PFSK-1 (cell line): ENCODE measurements around the gene ZAP70.

Source experiments
- FOXP2 ChIP-seq: optimal IDR thresholded peaks from 2 replicates; pipeline ENCODE3; 2011; ENCODE audit warnings: borderline replicate concordance, control low read depth, inconsistent platforms; ENCODE audit not compliant: insufficient read depth; ENCODE audit errors: extremely low read length, extremely low read depth
- POLR2AphosphoS5 ChIP-seq: IDR thresholded peaks from 2 replicates; pipeline ENCODE4 v1.6.1; 2012; ENCODE audit warnings: low read depth, mild to moderate bottlenecking, control low read depth, low read length, moderate library complexity
- SIN3A ChIP-seq: IDR thresholded peaks from 2 replicates; pipeline ENCODE4 v1.6.1; 2012; ENCODE audit warnings: mild to moderate bottlenecking, low read length, moderate library complexity, borderline replicate concordance; ENCODE audit not compliant: insufficient read depth
- TAF1 ChIP-seq: IDR thresholded peaks from 2 replicates; pipeline ENCODE4 v1.6.1; 2012; ENCODE audit warnings: low read length, control low read depth, borderline replicate concordance; ENCODE audit not compliant: insufficient read depth
- TF ChIP-seq, protein P1 (sequence below), 2 experiments: IDR thresholded peaks; 2 replicates each; pipeline versions ENCODE4 v1.6.1 to v1.8.0; 2011 to 2012; ENCODE audit warnings: low read depth in 2 of 2, low read length in 2 of 2, control low read depth in 1 of 2, inconsistent platforms in 1 of 2, mild to moderate bottlenecking in 1 of 2, moderate library complexity in 1 of 2; ENCODE audit not compliant: insufficient read depth in 1 of 2

ZAP70 gene

GRCh38 chr2:97764559-97765263 is 51.3 kb downstream of the ZAP70 start:
- TF ChIP-seq SIN3A (no peak), POLR2AphosphoS5 (no peak), FOXP2 (no peak), TAF1 (no peak)
- TF ChIP-seq, protein P1, sequence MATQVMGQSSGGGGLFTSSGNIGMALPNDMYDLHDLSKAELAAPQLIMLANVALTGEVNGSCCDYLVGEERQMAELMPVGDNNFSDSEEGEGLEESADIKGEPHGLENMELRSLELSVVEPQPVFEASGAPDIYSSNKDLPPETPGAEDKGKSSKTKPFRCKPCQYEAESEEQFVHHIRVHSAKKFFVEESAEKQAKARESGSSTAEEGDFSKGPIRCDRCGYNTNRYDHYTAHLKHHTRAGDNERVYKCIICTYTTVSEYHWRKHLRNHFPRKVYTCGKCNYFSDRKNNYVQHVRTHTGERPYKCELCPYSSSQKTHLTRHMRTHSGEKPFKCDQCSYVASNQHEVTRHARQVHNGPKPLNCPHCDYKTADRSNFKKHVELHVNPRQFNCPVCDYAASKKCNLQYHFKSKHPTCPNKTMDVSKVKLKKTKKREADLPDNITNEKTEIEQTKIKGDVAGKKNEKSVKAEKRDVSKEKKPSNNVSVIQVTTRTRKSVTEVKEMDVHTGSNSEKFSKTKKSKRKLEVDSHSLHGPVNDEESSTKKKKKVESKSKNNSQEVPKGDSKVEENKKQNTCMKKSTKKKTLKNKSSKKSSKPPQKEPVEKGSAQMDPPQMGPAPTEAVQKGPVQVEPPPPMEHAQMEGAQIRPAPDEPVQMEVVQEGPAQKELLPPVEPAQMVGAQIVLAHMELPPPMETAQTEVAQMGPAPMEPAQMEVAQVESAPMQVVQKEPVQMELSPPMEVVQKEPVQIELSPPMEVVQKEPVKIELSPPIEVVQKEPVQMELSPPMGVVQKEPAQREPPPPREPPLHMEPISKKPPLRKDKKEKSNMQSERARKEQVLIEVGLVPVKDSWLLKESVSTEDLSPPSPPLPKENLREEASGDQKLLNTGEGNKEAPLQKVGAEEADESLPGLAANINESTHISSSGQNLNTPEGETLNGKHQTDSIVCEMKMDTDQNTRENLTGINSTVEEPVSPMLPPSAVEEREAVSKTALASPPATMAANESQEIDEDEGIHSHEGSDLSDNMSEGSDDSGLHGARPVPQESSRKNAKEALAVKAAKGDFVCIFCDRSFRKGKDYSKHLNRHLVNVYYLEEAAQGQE (IDR thresholded peaks at IDR 0.05; ENCODE audit: insufficient read depth in 1 of 2, low read depth in 2 of 2, low read length in 2 of 2) = no peak

- TF ChIP-seq, protein P1 (IDR thresholded peaks at IDR 0.05; ENCODE audit: insufficient read depth in 1 of 2, low read depth in 2 of 2, low read length in 2 of 2) = no peak
- TF ChIP-seq FOXP2 = no peak
- no peak for TF ChIP-seq SIN3A
- no peak for TF ChIP-seq POLR2AphosphoS5
- TF ChIP-seq TAF1 = no peak
Observed at GRCh38 chr2:97765933-97766332, 52.6 kb downstream of the ZAP70 start.

GRCh38 chr2:97766567-97766966 is 53.2 kb downstream of the ZAP70 start:
- TF ChIP-seq, protein P1 (IDR thresholded peaks at IDR 0.05; ENCODE audit: insufficient read depth in 1 of 2, low read depth in 2 of 2, low read length in 2 of 2) = no peak
- TF ChIP-seq TAF1 (no peak), POLR2AphosphoS5 (no peak), FOXP2 (no peak), SIN3A (no peak)

- TF ChIP-seq TAF1 (no peak), POLR2AphosphoS5 (no peak), FOXP2 (no peak), SIN3A (no peak)
- TF ChIP-seq, protein P1 (IDR thresholded peaks at IDR 0.05; ENCODE audit: insufficient read depth in 1 of 2, low read depth in 2 of 2, low read length in 2 of 2) = no peak
Observed at GRCh38 chr2:97769308-97769707, 55.9 kb downstream of the ZAP70 start.

- TF ChIP-seq, protein P1 (IDR thresholded peaks at IDR 0.05; ENCODE audit: insufficient read depth in 1 of 2, low read depth in 2 of 2, low read length in 2 of 2) = no peak
- no peak for TF ChIP-seq SIN3A
- TF ChIP-seq FOXP2 = no peak
- no peak for TF ChIP-seq TAF1
- no peak for TF ChIP-seq POLR2AphosphoS5
Observed at GRCh38 chr2:97769711-97770110, 56.3 kb downstream of the ZAP70 start.
